NT2/D1 (cell line): Measurements from ENCODE around the gene CEP131.

Source experiments
- YY1 ChIP-seq: IDR thresholded peaks from 2 replicates; pipeline ENCODE4 v1.6.1; 2011; ENCODE audit not compliant: insufficient read length, insufficient read depth
- ZNF274 ChIP-seq: IDR thresholded peaks from 2 replicates; pipeline ENCODE4 v1.6.1; 2011; ENCODE audit warnings: mild to moderate bottlenecking, low read depth, low read length

GRCh38 chr17:81242421-81243332 lies 19.9 kb upstream of the CEP131 start:
- no peak for TF ChIP-seq ZNF274
- TF ChIP-seq YY1, result no peak
